H54 (cell line): ENCODE data around the gene DCAF16.

Experiments
- DNase-seq: peaks from one replicate; pipeline ENCODE4 v3.0.0; 2011; ENCODE audit warnings: low spot score, mixed read lengths; ENCODE audit not compliant: insufficient read length
- FAIRE-seq: peaks from 3 replicates; lab custom pipeline; 2011; peaks lifted over from hg19 to GRCh38; lab: Jason Lieb, UNC
- POLR2A ChIP-seq: IDR thresholded peaks from 2 replicates; pipeline ENCODE4 v1.6.1; 2011; ENCODE audit warnings: low read depth, mild to moderate bottlenecking, low read length

DCAF16 gene

DNA sequence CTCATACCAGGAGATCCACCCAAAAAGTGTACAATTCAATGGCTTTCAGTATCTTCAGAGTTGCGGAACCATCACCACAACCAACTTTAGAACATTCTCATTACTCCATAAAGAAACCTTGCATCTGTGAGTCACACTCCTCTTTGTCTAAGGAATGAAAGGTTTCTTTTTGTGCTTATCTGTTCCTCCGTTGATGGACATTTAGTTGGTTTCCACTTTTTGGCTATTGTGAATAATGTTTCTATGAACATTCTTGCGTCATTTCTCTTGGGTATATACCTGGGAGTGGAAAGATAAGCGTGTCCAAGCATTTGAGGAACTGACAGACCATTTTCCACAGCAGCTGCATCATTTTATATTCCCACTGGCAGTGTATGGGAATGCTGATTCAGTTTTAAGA, 39.7 kb downstream of the DCAF16 start:
- TF ChIP-seq POLR2A = no peak
- no peak for DNase-seq
- FAIRE-seq = no peak

GRCh38 chr4:17769406-17770174, 41.0 kb downstream of the DCAF16 start:
- no peak for TF ChIP-seq POLR2A

GRCh38 chr4:17766826-17767458, 43.6 kb downstream of the DCAF16 start:
- FAIRE-seq = no peak
- no peak for DNase-seq
- no peak for TF ChIP-seq POLR2A

More at GRCh38 chr4:17769406-17770174, 41.0 kb downstream of the DCAF16 start:
- no peak for FAIRE-seq
- no peak for DNase-seq

DNA sequence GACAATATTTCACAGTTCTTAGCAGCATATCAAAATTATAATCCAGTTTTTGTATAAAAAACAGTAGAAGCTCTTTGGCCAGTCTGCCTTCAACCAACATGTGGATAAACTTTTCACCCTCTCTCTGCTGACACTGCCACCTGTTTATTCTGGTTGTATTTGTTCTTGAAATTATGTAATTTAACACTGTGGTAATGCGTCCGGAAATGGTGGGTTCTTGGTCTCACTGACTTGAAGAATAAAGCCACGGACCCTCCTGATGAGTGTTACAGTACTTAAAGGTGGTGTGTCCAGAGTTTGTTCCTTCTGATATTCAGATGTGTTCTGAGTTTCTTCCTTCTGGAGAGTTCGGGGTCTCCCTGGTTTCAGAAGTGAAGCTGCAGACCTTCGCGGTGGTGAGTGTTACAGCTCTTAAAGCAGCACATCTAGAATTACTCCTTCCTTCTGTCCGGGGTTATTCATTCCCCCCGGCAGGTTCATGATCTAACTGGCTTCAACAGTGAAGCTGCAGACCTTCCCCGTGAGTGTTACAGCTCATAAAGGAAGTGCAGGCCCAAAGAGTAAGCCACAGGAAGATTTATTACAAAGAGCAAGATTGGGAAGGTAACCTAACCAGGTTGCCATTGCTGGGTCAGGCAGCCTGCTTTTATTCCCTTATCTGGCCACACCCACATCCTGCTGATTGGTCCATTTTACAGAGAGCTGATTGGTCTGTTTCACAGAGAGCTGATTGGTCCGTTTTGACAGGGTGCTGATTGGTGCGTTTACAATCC, 44.9 kb downstream of the DCAF16 start:
- DNase-seq = no peak

GRCh38 chr4:17763931-17764330, 46.6 kb downstream of the DCAF16 start:
- DNase-seq (no peak), FAIRE-seq (no peak)
- TF ChIP-seq POLR2A = no peak

More for the DNA sequence above, 44.9 kb downstream of the DCAF16 start:
- TF ChIP-seq POLR2A = no peak
- no peak for FAIRE-seq

- no peak for DNase-seq
- TF ChIP-seq POLR2A = no peak
- no peak for FAIRE-seq
Observed at GRCh38 chr4:17763416-17763815, 47.1 kb downstream of the DCAF16 start.

DNA sequence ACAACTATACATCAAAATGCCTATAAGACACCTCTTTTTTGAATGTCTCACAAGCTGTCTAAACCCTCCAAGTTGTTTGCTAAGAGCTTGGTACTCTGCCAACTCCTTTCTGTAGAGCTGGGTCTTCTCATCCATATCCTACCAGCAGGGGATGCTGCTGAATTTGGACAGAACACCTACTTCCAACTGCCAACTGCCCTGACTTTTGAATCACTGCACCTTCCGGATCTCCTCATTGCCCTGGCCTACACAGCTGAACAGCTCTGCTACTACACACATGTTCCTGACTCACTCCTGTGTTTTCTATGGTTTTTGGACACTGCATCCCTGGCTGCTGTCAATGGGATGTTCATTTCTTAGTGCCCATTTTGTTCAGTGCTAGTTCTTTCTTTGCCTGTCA, 47.8 kb downstream of the DCAF16 start:
- no peak for DNase-seq
- TF ChIP-seq POLR2A = no peak
- no peak for FAIRE-seq

- FAIRE-seq (no peak), DNase-seq (no peak)
- TF ChIP-seq POLR2A = no peak
Observed at GRCh38 chr4:17761062-17761461, 49.5 kb downstream of the DCAF16 start.

- no peak for TF ChIP-seq POLR2A
- FAIRE-seq (no peak), DNase-seq (no peak)
Observed at GRCh38 chr4:17760626-17761025, 49.9 kb downstream of the DCAF16 start.

DNA sequence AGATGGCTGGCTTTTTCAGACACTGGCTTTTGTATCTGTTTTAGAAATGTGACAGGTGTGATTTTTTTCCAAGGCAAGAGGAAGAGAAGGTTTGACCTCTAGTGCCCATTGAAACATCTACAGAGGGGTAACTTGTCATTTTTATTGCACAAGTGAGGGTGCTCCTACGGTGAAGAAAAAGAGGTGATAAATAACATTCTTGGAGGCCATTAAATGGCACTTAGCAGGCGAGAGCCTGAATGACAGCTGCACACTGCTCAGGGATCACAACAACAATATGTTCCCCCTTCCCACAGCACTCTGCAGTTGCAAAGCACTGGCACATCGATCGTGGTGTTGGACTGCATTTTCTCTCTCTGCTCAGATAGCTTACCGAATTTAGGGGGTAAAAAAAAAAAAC, 52.1 kb downstream of the DCAF16 start:
- DNase-seq = no peak
- no peak for TF ChIP-seq POLR2A
- no peak for FAIRE-seq

DNA sequence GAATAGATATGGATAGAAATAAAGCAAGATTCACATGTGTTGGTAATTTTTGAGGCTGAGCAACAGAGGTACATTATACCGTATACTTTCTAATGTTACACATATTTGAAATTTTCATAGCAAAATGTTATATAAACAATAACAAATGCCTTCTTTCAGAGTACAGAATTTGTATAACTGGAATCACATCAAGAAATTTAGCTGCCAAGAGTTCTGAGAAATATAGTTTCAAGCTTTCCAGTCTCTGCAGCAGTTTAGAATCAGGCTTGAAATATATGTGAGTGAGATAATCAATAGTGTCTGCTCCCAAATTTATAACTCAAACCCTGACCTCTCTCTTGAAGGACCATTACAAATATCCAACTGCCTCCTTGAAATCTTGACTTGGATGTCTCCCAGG, 52.9 kb downstream of the DCAF16 start:
- DNase-seq (no peak), FAIRE-seq (no peak)
- TF ChIP-seq POLR2A = no peak

GRCh38 chr4:17753646-17754045, 56.9 kb downstream of the DCAF16 start:
- FAIRE-seq (no peak), DNase-seq (no peak)
- TF ChIP-seq POLR2A = no peak
